ENCODE measurements around the gene CCNG2.
"Not testable (repeated sequence)": the region's sequence is repeated elsewhere in the genome, so short reads cannot be mapped to it uniquely, and the experiment has no call there.

CCNG2 gene

GRCh38 chr4:77125961-77126360 lies 31.0 kb upstream of the CCNG2 start:
- peaks cover 14 to 62% (median 30%) of the 10 kb centered on the region in 10 experiments for H3K4me1 ChIP-seq
- H3K9ac ChIP-seq, result peak overlapping the region in 2 of 11 experiments; percentile 50 to 57; a peak in 4 of 22 replicates
- H3K9me3 ChIP-seq (replicated peaks in 1 of 11), result peaks cover 0 to 38% (median 23%) of the 10 kb centered on the region in 11 experiments; a peak in 19 of 22 replicates
- no peaks in the 10 kb centered on the region for H3K36me3 ChIP-seq
- H3K4me3 ChIP-seq, result no peak overlapping the region
- H4K20me1 ChIP-seq, result no peaks in the 10 kb centered on the region
- H3K27me3 ChIP-seq, result no peaks in the 10 kb centered on the region
- peak overlapping the region in 10 of 11 experiments; percentile 74 to 92 (median 83); a peak in 18 of 22 replicates for H3K27ac ChIP-seq
- no peak for TF ChIP-seq Cebpa-rat (IDR thresholded peaks at IDR 0.05)
- peak overlapping the region in 10 of 11 experiments; percentile 34 to 88 (median 60); a peak in 16 of 22 replicates for H3K4me2 ChIP-seq

GRCh38 chr4:77126809-77127208 lies 30.2 kb upstream of the CCNG2 start:
- Histone ChIP-seq H3K27ac (peak overlapping the region; percentile 70 to 92 (median 82)), H3K36me3 (no peaks in the 10 kb centered on the region), H3K4me3 (no peak overlapping the region), H3K9me3 (replicated peaks in 1 of 11) (peaks cover 0 to 34% (median 21%) of the 10 kb centered on the region in 11 experiments; a peak in 19 of 22 replicates), H3K27me3 (no peaks in the 10 kb centered on the region), H3K4me2 (peak overlapping the region; percentile 5 to 94 (median 57); a peak in 20 of 22 replicates), H3K4me1 (peaks cover 14 to 62% (median 30%) of the 10 kb centered on the region in 10 experiments), H3K9ac (peak overlapping the region in 9 of 11 experiments; percentile 23 to 77 (median 42); a peak in 11 of 22 replicates), H4K20me1 (no peaks in the 10 kb centered on the region)
- no peak; a peak in 1 of 22 replicates for TF ChIP-seq Cebpa-rat (IDR thresholded peaks at IDR 0.05)

GRCh38 chr4:77127215-77127614 lies 29.8 kb upstream of the CCNG2 start:
- H4K20me1 ChIP-seq, result no peaks in the 10 kb centered on the region
- no peak overlapping the region for H3K4me3 ChIP-seq
- peak overlapping the region; percentile 70 to 92 (median 82) for H3K27ac ChIP-seq
- peaks cover 14 to 62% (median 30%) of the 10 kb centered on the region in 10 experiments for H3K4me1 ChIP-seq
- peak overlapping the region in 10 of 11 experiments; percentile 29 to 77 (median 55); a peak in 16 of 22 replicates for H3K9ac ChIP-seq
- H3K4me2 ChIP-seq, result peak overlapping the region; percentile 47 to 94 (median 62)
- H3K27me3 ChIP-seq, result no peaks in the 10 kb centered on the region
- no peaks in the 10 kb centered on the region for H3K36me3 ChIP-seq
- H3K9me3 ChIP-seq (replicated peaks in 1 of 11), result peaks cover 0 to 31% (median 19%) of the 10 kb centered on the region in 11 experiments; a peak in 19 of 22 replicates
- no peak for TF ChIP-seq Cebpa-rat (IDR thresholded peaks at IDR 0.05)

- Histone ChIP-seq H3K27me3 (no peaks in the 10 kb centered on the region), H3K4me1 (peaks cover 14 to 59% (median 30%) of the 10 kb centered on the region in 10 experiments), H3K4me2 (peak overlapping the region; percentile 47 to 94 (median 62)), H3K27ac (peak overlapping the region; percentile 70 to 92 (median 82)), H3K9ac (peak overlapping the region in 7 of 11 experiments; percentile 42 to 77 (median 59); a peak in 8 of 22 replicates), H3K4me3 (no peak overlapping the region), H4K20me1 (no peaks in the 10 kb centered on the region), H3K36me3 (no peaks in the 10 kb centered on the region), H3K9me3 (replicated peaks in 1 of 11) (peaks cover 0 to 31% (median 19%) of the 10 kb centered on the region in 11 experiments; a peak in 19 of 22 replicates)
- no peak for TF ChIP-seq Cebpa-rat (IDR thresholded peaks at IDR 0.05)
Observed at GRCh38 chr4:77127837-77128621, 29.0 kb upstream of the CCNG2 start.

- Histone ChIP-seq H3K4me2 (no peak overlapping the region), H3K4me1 (peaks cover 4 to 24% (median 6%) of the 10 kb centered on the region in 10 experiments; a peak in 19 of 20 replicates), H4K20me1 (no peaks in the 10 kb centered on the region), H3K27ac (no peak overlapping the region), H3K9me3 (replicated peaks in 1 of 11) (peaks cover 0 to 24% (median 17%) of the 10 kb centered on the region in 11 experiments; a peak in 19 of 22 replicates), H3K27me3 (no peaks in the 10 kb centered on the region), H3K4me3 (no peak overlapping the region), H3K9ac (no peak overlapping the region), H3K36me3 (no peaks in the 10 kb centered on the region)
- no peak for TF ChIP-seq Cebpa-rat (IDR thresholded peaks at IDR 0.05)
Observed at GRCh38 chr4:77132652-77133312, 24.2 kb upstream of the CCNG2 start.

GRCh38 chr4:77137448-77137847 lies 19.6 kb upstream of the CCNG2 start:
- H3K4me3 ChIP-seq; H3K27me3 ChIP-seq; H4K20me1 ChIP-seq; H3K9me3 ChIP-seq (replicated peaks in 1 of 11); H3K36me3 ChIP-seq: not testable (repeated sequence)
- Histone ChIP-seq H3K9ac (peak overlapping the region in 3 of 11 experiments; percentile 35 to 60 (median 58); a peak in 4 of 22 replicates), H3K27ac (peak overlapping the region in 4 of 11 experiments; percentile 42 to 66 (median 60); a peak in 7 of 22 replicates), H3K4me1 (peaks cover 0 to 13% (median 0%) of the 10 kb centered on the region in 10 experiments; a peak in 7 of 20 replicates), H3K4me2 (peak overlapping the region in 6 of 11 experiments; percentile 7 to 71 (median 59); a peak in 10 of 22 replicates)

GRCh38 chr4:77141964-77142645 lies 14.9 kb upstream of the CCNG2 start:
- H3K4me2 ChIP-seq, result no peak overlapping the region
- no peak for TF ChIP-seq Cebpa-rat (IDR thresholded peaks at IDR 0.05)
- no peaks in the 10 kb centered on the region for H3K36me3 ChIP-seq
- no peaks in the 10 kb centered on the region for H4K20me1 ChIP-seq
- H3K4me1 ChIP-seq, result peaks cover 10 to 29% (median 14%) of the 10 kb centered on the region in 10 experiments; a peak in 18 of 20 replicates
- no peak overlapping the region for H3K4me3 ChIP-seq
- H3K27me3 ChIP-seq, result no peaks in the 10 kb centered on the region
- H3K27ac ChIP-seq, result no peak overlapping the region
- H3K9me3 ChIP-seq (replicated peaks in 1 of 11), result no peaks in the 10 kb centered on the region
- no peak overlapping the region for H3K9ac ChIP-seq

- no peak overlapping the region for H3K4me3 ChIP-seq
Observed at GRCh38 chr4:77142646-77143028, 14.4 kb upstream of the CCNG2 start.

More at GRCh38 chr4:77142646-77143028, 14.4 kb upstream of the CCNG2 start:
- peaks cover 10 to 27% (median 14%) of the 10 kb centered on the region in 10 experiments; a peak in 18 of 20 replicates for H3K4me1 ChIP-seq
- no peaks in the 10 kb centered on the region for H3K9me3 ChIP-seq (replicated peaks in 1 of 11)
- H3K27me3 ChIP-seq, result no peaks in the 10 kb centered on the region
- H3K36me3 ChIP-seq, result no peaks in the 10 kb centered on the region
- no peak overlapping the region for H3K4me2 ChIP-seq
- no peak for TF ChIP-seq Cebpa-rat (IDR thresholded peaks at IDR 0.05)
- no peak overlapping the region for H3K9ac ChIP-seq
- no peak overlapping the region for H3K27ac ChIP-seq
- no peaks in the 10 kb centered on the region for H4K20me1 ChIP-seq

Data from BLaER1 treated with 17β-estradiol and CSF1 and Interleukin-3, amounts not matched to agents 10 nM and 100 nM (cell line).